GM21737 (cell line): ENCODE data around the gene ESPL1.

Experiments
- ATAC-seq: cut with Tn5 transposase; IDR thresholded peaks from one replicate; pipeline ENCODE4 v1.9.1; 2021; ENCODE audit warnings: mild to moderate bottlenecking, moderate library complexity; ENCODE audit not compliant: unreplicated experiment

Gene ESPL1

DNA sequence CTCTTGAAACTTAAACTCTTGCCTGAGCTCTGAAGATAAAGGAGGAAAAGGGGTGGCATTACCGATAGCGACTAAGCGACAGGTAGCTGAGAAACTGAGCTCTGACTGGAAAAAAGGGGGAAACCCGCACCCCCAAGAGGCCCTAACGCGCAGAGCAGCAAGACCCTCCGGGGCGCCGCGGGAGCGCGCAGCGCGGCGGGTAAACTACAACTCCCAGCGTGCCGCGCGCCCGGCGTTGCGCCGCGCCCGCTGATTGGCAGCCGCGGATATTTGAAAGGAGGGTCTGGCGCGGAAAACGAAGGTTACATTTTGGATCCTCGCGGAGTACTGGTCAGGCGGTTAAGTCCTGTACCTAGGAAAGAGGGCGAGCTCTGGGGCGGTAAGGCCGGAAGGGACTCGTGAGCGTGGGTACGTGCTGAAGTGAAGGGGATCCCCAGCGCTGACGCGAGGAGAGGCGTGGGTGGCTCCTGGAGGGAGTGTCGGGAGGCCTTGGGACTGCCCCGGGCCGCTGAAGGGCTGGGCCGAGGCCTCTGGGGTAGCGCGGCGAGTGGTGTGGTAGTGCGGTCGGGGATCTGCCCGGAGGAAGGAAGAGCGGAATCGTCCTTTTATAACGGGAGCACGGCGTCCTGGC, at the start of gene ESPL1:
Gene ESPL1 (plus strand): TSS at position 301 of the 631 bp plus-strand sequence. CDS start 468 bp downstream, outside the sequence.
- peak; percentile 76 for ATAC-seq

DNA sequence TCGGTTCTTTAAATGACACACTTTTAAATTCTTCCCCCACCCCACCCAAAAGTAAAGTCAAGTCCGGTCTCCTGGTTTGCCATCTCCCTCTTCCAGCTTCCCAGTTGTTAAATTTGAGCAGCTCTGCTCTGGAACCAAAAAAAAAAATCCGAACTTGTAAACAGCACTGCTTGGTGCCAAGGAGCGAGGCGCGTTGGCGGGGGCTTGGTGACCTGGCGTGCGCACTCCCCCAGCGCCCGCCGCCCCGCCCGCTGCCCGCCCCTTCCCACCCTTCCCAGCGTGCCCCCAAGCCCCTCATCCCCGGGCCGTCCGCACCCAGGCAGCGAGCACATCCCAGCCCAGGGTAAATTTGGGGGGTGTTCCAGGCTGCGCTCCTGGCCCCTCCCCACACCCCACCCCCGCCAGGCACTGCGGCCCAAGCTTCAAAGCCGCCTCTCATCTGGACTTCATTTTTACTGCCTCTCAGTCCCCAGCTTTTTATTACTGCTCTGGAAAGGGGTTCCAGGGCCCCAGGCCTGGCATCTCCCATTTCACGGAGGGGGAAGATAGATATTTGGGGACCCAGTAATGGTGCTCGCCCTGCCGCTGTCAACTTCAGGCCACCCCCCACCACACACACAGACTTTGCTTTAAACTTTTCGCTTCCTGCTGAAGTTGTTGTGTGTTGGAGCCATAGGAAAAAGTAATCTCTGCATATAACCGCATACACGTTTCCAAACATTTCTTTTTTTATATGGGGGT, 49.4 kb upstream of the ESPL1 start:
- ATAC-seq: no peak

DNA sequence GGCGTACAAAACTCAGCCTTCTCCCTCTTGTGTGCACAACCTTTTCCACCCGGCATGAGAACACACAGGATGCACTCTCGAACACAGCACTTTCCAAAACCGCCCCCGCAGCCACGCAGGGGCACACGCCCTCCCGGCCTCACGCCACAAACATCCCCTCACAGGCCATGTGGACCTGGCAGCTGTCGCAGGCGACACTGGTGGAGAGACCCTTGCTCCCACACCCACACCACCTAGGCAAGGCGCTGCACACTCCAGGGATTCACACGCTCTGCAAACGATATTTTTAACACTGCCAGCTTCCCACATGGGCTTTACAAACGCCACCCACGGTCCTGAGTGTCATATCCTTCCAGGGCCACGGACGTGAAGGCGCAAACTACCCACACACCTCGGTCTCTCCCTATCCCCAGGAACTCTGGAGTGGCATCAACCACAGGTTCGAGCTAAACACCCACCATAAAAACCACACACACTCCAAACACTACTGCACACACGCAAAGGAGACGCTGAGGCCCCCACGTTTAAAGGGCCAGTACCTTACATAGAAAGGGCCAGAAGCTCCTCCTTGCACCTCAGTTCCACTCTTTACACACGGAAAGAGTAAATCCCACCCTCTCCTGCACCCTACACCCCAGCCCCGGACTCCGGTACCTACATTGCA, 48.7 kb upstream of the ESPL1 start:
- no peak for ATAC-seq

DNA sequence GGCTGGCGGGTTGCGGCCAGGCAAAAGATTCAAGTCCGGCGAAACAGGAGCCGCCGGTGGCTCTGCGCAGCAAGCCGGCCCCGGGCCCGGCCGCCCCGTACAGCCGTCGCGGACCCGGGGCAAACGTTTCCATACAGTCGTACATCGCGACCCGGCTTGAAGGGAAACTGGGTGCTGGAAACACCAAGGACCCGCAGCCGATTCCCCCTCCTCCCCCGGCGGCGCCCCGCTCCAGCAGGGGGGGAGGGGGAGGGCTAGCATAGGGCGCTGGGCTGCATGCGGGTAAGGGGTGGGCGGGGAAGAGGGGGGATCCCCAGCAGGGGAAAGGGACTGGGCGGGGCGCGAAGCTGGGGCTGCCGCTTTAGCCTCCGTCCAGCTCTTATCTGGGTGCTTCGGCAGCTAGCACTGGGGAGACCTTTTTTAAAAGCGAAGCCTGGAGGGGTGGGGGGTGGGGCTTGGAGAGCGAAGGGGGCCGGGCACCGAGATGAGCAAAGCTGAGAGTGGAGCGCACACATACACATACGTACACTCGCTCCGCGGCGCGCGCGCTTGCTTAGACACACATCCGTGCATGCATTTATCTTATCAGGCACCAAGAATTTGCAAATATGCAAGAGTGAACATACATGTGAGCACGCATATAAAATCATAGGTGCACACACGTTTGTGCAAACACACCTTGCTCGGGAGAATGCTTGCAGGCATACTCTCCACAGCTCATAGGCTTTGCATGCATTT, 48.0 kb upstream of the ESPL1 start:
- ATAC-seq: peak; percentile 27

DNA sequence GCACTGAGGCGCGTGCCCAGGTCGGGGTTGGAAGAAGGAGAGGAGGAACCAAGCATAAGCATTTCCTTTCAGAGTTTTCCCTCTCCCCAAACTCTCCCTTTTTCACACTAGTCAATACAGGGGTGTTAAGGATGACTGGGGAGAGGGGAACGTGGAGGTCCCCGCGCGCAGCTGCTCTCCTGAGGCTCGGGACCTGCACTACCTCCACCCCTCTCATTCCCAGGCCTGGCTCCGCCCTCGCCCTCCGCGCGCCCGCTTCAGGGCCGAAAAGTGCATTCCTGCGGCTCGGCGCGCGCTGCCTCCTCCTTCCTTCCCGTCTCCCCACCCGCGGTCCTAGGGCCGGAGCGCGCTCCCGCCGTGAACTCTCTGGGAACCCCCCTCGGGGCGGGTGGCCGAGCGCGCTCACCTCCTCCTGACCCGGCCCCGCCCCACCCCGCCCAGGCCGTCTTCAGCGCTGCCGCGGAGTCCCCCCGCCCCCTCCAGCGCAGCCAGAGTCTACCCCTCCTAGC, 47.4 kb upstream of the ESPL1 start:
- peak; percentile 47 for ATAC-seq

DNA sequence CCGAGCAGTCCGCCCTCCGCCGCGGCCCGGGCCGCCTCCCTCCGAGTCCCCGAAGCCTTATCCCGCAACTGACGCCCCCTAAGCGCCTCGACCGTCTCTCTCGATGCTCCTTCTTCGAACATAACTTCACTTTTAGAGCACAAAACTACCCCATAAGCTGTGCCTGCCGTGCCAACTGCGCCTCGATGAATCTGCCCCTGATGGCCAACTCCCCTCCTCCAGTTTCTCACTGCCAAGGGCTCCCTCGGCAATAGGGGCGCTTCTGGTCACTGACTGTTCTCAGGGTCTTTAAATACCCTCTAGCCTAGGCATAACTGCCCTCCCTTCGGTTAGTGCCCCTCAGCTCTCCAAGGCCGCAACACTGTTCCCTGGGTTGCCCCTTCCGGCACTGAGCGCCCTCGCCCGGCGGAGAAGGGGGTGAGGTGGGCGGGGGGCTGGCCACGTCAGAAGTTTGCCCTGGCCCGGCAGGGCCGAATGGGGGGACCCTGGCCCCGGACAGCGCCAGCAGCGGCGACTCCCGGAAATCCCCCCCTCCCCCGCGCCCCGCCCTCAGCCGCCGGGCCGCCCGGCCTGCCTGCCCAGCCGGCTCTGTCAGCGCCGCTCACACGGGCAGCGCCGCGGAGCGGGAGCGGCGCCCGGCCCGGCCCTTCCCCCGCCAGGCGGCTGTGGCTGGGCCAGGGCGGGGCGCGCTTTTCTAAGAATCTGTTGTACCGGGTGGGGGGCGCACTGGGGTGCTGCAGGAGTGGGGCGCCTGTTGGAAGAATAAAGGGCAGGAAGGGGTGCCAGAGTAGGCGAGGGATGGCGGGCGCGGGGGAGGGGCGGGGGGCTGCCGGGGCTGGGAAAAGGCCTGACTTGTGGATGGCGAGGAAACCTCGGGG, 46.7 kb upstream of the ESPL1 start:
- peak; percentile 30 for ATAC-seq

DNA sequence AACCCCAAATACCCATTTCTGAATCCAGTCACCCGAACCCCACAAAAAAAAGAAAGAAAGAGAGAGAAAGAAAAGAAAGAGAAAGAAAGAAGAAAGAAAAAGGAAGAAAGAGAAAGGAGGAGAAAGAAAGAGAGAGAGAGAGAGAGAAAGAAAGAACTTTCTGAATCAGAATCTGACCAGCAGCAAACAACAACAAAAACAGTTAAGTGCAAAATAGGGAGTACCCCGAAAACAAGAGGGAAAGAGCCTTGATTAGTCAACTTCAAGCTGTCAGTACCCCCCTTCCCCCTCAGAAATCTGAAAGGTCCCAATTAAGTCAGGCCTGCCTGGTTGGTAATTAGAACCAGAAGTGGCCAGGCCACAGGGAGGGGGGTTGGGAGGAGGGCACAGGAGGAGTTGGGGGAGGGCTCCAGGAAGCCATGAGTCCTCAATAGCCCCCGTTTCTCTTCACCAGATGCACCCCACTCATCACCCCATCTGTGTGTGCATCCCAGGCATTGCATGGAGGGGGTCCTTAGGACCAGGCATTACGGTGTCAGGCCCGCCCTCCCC, 45.9 kb upstream of the ESPL1 start:
- no peak for ATAC-seq

DNA sequence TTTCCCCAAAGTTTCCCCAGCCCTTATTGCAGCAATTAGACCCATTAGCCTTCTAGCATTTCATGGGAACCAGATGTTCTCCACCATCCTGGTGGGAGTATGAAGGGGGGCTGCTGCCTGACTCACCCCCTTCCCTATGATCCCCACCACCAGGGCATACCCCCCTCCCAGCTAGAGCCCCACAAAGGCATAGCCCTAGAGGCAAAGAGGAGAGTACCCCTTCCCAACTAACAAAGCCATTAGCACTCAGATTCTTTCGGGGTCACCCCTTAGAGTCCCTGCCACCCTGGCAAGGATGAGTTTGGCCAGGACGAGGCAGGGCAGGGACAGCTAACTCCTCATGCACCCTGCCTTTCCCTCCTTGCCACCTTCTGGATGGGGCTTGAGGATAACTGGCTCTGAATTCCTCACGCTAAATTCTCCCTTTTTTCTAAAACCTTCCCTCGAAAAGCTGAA, 45.3 kb upstream of the ESPL1 start:
- ATAC-seq: no peak

DNA sequence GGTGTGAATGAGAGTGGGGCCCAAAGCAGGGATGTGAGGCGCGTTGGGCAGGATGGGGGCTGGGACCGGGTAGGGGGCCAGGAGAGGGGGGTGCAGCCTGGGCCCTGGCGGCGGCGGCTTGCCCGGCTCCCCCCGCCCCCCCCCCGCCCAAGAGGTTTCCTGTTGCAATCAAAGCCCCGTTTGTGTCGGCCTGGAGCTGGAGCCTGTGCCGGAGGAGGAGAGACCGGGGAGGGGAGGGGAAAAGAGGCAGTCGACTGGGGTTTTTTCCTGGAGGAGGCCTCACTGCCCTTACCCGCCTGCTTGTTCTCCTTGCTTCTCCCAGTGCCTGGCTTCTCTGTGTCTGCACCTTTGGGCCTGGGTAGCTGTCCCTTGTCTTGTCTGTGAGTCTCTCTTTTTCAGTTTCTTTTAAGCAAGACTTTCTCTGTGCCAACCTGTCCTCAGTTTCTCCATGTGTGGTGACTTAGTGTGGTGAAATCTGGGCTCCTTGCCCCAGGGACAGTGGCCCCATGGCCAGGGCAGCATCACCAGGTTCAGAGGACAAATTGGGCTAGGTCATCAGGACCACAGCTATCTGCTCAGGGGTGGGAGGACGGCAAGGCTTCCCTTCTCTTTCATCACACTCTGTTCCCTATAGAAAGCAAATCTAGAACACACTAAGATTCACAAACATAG, 44.6 kb upstream of the ESPL1 start:
- no peak for ATAC-seq

DNA sequence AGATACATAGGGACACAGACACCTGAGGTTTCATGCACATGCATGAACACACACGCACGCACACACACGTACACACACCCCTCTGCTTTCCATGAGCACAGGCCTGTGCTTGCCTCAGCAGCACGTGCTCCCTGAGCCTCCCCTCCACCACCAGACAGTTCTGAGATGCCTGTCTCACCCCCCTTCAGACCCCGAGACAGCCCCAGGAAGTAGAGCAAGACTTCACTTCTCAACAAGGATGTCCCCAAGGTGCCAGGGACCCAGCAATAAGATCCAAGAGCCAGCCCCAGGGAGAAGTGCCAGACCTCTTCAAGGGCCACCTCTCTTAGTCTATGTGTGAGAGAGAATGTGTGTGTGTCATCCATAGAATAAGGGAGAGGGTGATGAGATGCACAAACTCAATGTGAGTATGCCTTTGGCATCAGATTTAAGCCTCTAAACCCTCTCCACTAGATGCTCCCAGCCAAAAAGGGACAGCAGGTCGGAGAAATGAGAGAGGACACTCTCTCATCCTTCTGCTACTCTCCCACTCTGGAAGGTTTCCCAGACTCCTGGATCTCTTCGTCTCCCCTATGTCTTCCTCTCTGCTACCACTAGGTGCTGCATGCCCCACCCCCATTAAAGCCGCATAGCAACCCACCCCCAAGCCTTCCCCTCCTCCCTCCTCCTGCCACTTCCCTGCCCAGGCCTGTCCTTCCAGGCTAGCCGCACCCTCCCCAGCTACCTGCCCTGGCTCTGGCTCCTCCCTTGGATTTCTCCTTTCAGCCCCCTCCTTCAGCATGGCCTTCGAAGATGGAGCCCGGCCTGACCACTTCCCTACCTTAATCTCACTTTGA, 43.8 kb upstream of the ESPL1 start:
- no peak for ATAC-seq

DNA sequence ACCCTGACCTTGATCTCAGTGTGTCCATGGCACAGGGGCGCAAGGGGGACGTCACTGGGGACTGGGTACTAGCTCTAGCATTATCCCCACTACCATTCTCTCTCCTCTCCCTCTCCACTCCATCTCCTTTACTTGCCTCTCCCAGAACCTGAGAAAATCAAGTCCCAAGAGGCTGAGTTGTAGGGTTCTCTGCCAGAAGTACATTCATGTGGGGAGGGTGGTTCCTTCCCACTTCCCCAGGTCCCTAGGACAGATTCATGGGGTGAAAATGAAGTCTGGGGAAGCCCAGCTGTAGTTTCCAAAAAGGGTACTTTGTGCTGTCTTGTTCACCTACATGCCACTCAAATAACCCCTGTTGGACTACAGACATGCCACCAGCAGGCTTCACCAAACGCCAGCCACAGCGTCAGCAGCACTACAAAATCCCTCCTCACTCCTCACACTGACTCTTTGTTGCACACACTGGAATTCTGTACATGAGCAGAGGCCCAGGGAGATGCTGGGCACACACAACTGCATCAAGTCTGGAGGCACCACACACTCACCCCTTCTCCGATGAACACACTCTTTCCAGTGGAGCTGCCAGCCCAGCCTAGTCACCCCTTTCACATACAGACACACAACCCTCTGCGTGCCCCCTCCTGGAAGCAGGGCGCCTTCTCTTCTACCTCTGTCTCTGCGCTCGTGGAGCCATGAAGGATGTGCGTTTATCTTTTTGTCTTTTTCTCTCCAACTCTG, 43.0 kb upstream of the ESPL1 start:
- ATAC-seq: no peak

DNA sequence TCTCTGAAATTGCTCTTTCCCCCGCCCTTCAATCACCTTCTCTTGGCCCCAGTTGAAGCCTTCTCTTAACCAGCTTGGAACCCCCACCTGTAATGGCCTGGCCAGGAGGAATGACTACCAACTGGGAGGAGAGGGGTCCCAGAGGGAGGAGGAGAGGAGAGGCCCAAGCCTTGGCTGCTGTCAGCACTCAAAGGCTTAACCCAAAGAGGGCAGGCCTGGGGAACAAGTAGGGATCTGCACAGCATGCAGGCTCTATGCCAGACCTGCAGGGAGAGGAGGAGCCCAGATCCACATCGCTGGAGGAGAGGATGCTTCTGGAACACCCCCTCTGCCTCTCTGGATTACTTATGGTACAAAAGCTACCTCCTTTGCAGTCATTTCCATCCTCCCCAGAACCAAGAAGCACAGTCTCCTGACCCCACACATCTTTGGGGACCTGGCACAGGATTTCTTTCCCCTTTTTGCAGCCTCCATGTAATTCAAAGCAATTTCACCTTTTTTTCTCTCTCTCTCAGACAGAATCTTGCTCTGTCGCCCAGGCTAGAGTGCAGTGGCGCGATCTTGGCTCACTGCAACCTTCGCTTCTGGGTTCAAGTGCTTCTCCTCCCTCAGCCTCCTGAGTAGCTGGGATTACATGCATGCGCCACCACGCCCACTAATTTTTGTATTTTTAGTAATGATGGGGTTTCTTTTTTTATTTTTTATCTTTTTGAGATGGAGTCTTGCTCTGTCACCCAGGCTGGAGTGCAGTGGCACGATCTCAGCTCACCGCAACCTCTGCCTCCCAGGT, 42.3 kb upstream of the ESPL1 start:
- ATAC-seq: no peak

DNA sequence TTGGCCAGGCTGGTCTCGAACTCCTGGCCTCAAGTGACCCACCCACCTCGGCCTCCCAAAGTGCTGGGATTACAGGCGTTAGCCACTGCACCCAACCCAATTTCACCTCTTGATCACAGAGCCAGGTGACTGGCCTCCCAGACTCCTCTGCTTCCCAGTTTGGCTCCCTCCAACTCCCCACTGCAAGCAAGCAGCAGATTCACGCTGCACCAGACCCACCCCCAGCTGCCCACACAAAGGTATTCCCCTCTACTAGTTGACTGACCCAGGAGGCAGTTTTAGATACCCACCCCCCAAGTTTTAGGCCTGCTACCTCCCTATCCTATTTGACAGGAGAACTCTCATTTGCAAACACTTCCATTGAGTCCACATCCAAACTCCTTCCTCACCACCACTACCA, 41.3 kb upstream of the ESPL1 start:
- ATAC-seq: no peak

DNA sequence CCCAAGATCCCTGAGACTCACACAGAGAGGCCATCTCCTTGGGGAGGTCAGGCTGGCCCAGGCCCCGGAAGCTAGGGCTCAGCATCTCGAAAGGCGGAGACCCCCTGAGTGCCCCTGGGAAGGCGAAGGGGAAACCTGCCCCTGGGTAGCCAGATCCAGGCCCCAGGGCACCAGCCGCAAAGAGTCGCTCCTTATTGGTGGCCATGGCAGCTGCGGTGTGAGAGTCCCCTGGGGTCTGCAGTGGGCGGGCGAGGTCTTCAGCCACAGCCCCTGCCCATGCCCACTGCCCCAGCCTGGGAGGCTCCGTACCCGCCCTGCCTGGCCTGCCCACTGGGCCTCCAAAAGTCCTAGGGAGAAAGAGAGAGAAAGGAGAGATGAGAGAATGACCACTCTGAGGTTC, 40.8 kb upstream of the ESPL1 start:
- no peak for ATAC-seq

DNA sequence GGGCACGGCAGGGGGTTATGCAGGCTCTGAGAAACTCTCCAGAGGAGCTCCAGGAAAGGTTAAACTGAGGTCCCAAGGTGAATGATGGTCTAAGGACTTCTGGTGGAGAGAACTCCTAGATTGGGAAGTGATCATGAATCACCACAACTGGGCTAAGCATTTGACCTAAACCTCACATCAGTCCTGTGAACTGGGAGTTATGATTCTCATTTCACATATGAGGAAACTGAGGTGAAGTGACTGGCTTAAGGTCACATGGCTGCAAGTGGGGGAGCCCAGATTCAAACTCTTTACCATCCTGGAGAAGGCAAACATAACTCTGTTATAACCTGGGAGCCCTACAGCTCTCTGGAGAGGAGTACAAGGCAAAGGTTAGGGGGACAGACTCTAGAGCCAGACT, 40.3 kb upstream of the ESPL1 start:
- no peak for ATAC-seq

DNA sequence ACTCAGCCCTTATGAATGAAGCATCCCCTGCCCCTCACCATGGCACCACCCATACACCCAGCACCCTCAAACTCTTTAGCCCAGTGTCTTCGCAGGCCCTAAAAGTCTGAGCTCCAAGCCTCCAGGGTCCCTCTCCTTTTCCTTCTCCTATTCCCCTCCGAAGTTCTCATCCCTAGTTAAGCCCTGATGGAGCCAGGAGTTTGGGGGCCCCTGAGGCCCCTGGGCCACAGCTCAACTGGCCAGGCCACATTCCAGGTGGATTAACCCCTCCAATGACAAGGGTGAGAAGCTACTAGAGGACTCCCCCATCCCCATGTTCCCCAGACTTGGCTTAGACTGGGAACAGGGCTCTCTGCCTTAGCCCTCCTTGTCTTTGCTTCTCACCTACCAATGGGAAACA, 38.6 kb upstream of the ESPL1 start:
- ATAC-seq: no peak
